Calu3 (cell line): ENCODE measurements around the gene GTSF1L. TPM values are rescaled to one million over a fixed set of nuclear protein-coding genes. Genes with fewer than 3 reads are reported as not detected.

Source experiments
- BruUV-seq: library from RNA; stranded (reverse); fragments of 400-500 nt; replicated peaks from 2 replicates; lab custom pipeline; 2021; lab: Mats Ljungman, UMichigan
- CTCF ChIA-PET: fragments of 300-600 bp; sonication (Branson Sonifier 250); formaldehyde crosslinking; loops from one replicate; lab custom pipeline; 2022; ENCODE audit warnings: antibody characterized with exemption; lab: Charles Lee
- DNase-seq: peaks from one replicate; pipeline ENCODE4 v3.0.0; 2022
- H3K27ac Mint-ChIP-seq: one replicate; pipeline ENCODE4 v1.8.0; 2022; ENCODE audit warnings: mixed read lengths; ENCODE audit not compliant: unreplicated experiment
- H3K27me3 Mint-ChIP-seq: one replicate; pipeline ENCODE4 v1.8.0; 2022; ENCODE audit warnings: mixed read lengths; ENCODE audit not compliant: unreplicated experiment
- H3K36me3 Mint-ChIP-seq: one replicate; pipeline ENCODE4 v1.8.0; 2022; ENCODE audit warnings: mild to moderate bottlenecking, moderate library complexity, mixed read lengths; ENCODE audit not compliant: insufficient read depth, unreplicated experiment
- H3K4me1 Mint-ChIP-seq: one replicate; pipeline ENCODE4 v1.8.0; 2022; ENCODE audit warnings: mild to moderate bottlenecking, low read depth, mixed read lengths; ENCODE audit not compliant: unreplicated experiment
- H3K4me3 Mint-ChIP-seq: one replicate; pipeline ENCODE4 v1.8.0; 2022; ENCODE audit warnings: mild to moderate bottlenecking, low read depth, moderate library complexity, mixed read lengths; ENCODE audit not compliant: unreplicated experiment
- H3K9me3 Mint-ChIP-seq: one replicate; pipeline ENCODE4 v1.8.0; 2022; ENCODE audit warnings: low read depth, mixed read lengths; ENCODE audit not compliant: unreplicated experiment
- intact Hi-C: fragments of 100-400 bp; cut with micrococcal nuclease; formaldehyde crosslinking; loops from one replicate; pipeline ENCODE4 v1.10.0; 2022; ENCODE audit not compliant: unreplicated experiment
- total RNA-seq: library from RNA; stranded (reverse); gene quantifications from 2 replicates; pipeline ENCODE4 v1.2.3, GENCODE V29; 2022
- TF ChIP-seq, protein P1 (sequence below): fragments of 200-600 bp; IDR thresholded peaks from one replicate; pipeline ENCODE4 v1.8.0; 2022; ENCODE audit warnings: antibody characterized with exemption; ENCODE audit not compliant: unreplicated experiment

The GTSF1L gene
- total RNA-seq, 1 experiment from 2014 or later, result not detected

- no peak overlapping the region for H3K4me3 Mint-ChIP-seq
- no peaks in the 10 kb centered on the region for H3K9me3 Mint-ChIP-seq
- intact Hi-C loops, result no loop called here
- no peak overlapping the region for H3K27ac Mint-ChIP-seq
- CTCF ChIA-PET, result no interaction called here
- no peak for DNase-seq
- no TSS peak for BruUV-seq
- peaks cover 27% of the 10 kb centered on the region for H3K36me3 Mint-ChIP-seq
- TF ChIP-seq, protein P1, sequence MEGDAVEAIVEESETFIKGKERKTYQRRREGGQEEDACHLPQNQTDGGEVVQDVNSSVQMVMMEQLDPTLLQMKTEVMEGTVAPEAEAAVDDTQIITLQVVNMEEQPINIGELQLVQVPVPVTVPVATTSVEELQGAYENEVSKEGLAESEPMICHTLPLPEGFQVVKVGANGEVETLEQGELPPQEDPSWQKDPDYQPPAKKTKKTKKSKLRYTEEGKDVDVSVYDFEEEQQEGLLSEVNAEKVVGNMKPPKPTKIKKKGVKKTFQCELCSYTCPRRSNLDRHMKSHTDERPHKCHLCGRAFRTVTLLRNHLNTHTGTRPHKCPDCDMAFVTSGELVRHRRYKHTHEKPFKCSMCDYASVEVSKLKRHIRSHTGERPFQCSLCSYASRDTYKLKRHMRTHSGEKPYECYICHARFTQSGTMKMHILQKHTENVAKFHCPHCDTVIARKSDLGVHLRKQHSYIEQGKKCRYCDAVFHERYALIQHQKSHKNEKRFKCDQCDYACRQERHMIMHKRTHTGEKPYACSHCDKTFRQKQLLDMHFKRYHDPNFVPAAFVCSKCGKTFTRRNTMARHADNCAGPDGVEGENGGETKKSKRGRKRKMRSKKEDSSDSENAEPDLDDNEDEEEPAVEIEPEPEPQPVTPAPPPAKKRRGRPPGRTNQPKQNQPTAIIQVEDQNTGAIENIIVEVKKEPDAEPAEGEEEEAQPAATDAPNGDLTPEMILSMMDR, result no peak
- no peaks in the 10 kb centered on the region for H3K4me1 Mint-ChIP-seq
- H3K27me3 Mint-ChIP-seq, result no peaks in the 10 kb centered on the region
Measured at GRCh38 chr20:43681991-43682410, 44.8 kb downstream of the GTSF1L start.

- no TSS peak for BruUV-seq
- no peak for DNase-seq
- CTCF ChIA-PET, result no interaction called here
Measured at GRCh38 chr20:43681468-43681942, 45.3 kb downstream of the GTSF1L start.

DNA sequence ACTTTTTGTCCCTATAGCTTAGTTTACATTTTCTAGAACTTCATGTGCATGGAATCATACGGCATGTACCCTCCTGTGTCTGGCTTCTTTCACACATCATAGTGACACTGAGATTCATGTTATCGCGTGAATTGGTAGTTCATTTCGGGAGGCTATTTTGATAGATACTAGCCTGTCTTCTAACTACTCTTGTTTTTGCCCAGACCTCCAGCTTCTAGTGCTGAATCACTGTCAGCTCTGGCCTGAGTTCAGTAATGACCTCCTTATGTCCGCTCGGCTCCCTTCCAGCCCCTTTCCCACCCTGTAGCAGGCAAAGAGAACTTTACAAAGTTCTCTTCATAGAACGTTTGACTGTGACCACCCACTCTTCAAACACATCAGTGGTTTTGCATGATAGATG lies 45.8 kb downstream of the GTSF1L start:
- Mint-ChIP-seq H3K9me3 (no peaks in the 10 kb centered on the region), H3K27ac (no peak overlapping the region), H3K36me3 (peaks cover 18% of the 10 kb centered on the region), H3K4me1 (no peaks in the 10 kb centered on the region), H3K4me3 (no peak overlapping the region), H3K27me3 (no peaks in the 10 kb centered on the region)
- intact Hi-C loops, result no loop called here
- DNase-seq, result no peak
- TF ChIP-seq, protein P1, result no peak
- BruUV-seq, result no TSS peak
- CTCF ChIA-PET, result no interaction called here

More at GRCh38 chr20:43681468-43681942, 45.3 kb downstream of the GTSF1L start:
- intact Hi-C loops, result no loop called here
- Mint-ChIP-seq H3K27ac (no peak overlapping the region), H3K4me1 (no peaks in the 10 kb centered on the region), H3K4me3 (no peak overlapping the region), H3K27me3 (no peaks in the 10 kb centered on the region), H3K36me3 (peaks cover 23% of the 10 kb centered on the region), H3K9me3 (no peaks in the 10 kb centered on the region)
- TF ChIP-seq, protein P1, result no peak

DNA sequence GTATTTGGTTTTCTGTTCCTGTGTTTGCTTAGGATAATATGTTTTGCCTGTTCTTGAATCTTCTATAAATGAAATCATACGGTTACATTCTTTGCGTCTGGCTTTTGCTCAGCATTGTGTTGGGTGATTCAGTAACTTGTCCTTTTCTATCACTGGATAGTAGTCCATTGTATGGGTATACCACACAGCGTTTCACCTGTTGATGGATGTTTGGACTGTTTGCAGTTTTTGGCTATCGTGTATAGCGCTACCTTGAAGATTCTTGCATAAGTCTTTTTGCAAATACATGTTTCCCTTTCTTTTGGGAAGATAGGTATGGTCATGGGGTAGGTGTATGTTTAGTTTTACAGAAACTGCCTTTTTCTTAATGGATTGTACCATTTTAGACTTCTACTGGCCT lies 50.4 kb downstream of the GTSF1L start:
- BruUV-seq, result no TSS peak

More for the DNA sequence above, 50.4 kb downstream of the GTSF1L start:
- H3K36me3 Mint-ChIP-seq, result peaks cover 22% of the 10 kb centered on the region
- no peaks in the 10 kb centered on the region for H3K4me1 Mint-ChIP-seq
- TF ChIP-seq, protein P1, result no peak
- no peak for DNase-seq
- CTCF ChIA-PET, result interaction anchor here (1.2 kb wide), 1 partner anchor 10 kb away, joined by 4 read pairs; no protein-coding TSS in a partner anchor
- H3K9me3 Mint-ChIP-seq, result no peaks in the 10 kb centered on the region
- intact Hi-C loops, result no loop called here
- H3K27me3 Mint-ChIP-seq, result no peaks in the 10 kb centered on the region
- no peak overlapping the region for H3K4me3 Mint-ChIP-seq
- no peak overlapping the region for H3K27ac Mint-ChIP-seq

Other genes with a start within 250 kb of the GTSF1L start
- gene L3MBTL1, start 219.3 kb downstream of the GTSF1L start, total RNA-seq, result 39.7 and 42.3 TPM in 2 replicates
- 45.6 and 46.5 TPM in 2 replicates for gene SGK2, start 168.0 kb downstream of the GTSF1L start, total RNA-seq
- gene IFT52, start 136.1 kb downstream of the GTSF1L start, total RNA-seq, result 30.2 and 30.8 TPM in 2 replicates
- gene MYBL2, start 59.9 kb downstream of the GTSF1L start, total RNA-seq, result 113 and 125 TPM in 2 replicates
- not detected in 2 replicates for gene TOX2, start 187.8 kb upstream of the GTSF1L start, total RNA-seq